SH-SY5Y (cell line): ENCODE measurements around the gene RPL31.

ENCODE experiments used
- GATA2 ChIP-seq: IDR thresholded peaks from 2 replicates; pipeline ENCODE4 v1.6.1; 2011; ENCODE audit warnings: mild to moderate bottlenecking, low read depth, low read length
- GATA3 ChIP-seq: IDR thresholded peaks from 2 replicates; pipeline ENCODE4 v1.6.1; 2011; ENCODE audit warnings: low read depth, mild to moderate bottlenecking, low read length, moderate library complexity

- TF ChIP-seq GATA2 (no peak), GATA3 (no peak)
Observed at GRCh38 chr2:100977511-100977910, 24.6 kb upstream of the RPL31 start.
